Neutrophil (primary cell): Measurements from ENCODE around the gene ZNF611.
"Not testable (repeated sequence)": the region's sequence is repeated elsewhere in the genome, so short reads cannot be mapped to it uniquely, and the experiment has no call there.

ENCODE experiments used
- H3K27ac ChIP-seq: fragments of 200-600 bp; sonication (generic); 2 replicates; pipeline ENCODE4 v1.5.1; 2016; ENCODE audit warnings: mild to moderate bottlenecking, moderate library complexity
- H3K27me3 ChIP-seq: fragments of 200-600 bp; sonication (generic); 2 replicates; pipeline ENCODE4 v1.6.0; 2016; ENCODE audit warnings: mild to moderate bottlenecking
- H3K36me3 ChIP-seq: fragments of 200-600 bp; sonication (generic); 2 replicates; pipeline ENCODE4 v1.5.1; 2017
- H3K4me1 ChIP-seq, 2 experiments: fragments of 200-600 bp in 1 of 2; sonication (generic) in 1 of 2; 1 replicate in 1 of 2; 2 replicates in 1 of 2; pipeline versions ENCODE4 v1.5.1 to v1.6.1; 2013 to 2016; ENCODE audit warnings: low read depth in 1 of 2, low read length in 1 of 2, mild to moderate bottlenecking in 1 of 2, moderate library complexity in 1 of 2; ENCODE audit not compliant: control insufficient read depth in 1 of 2, insufficient read depth in 1 of 2
- H3K4me3 ChIP-seq, 2 experiments: fragments of 200-600 bp in 1 of 2; sonication (generic) in 1 of 2; 1 replicate in 1 of 2; 2 replicates in 1 of 2; pipeline ENCODE4 v1.5.1; 2013 to 2016; ENCODE audit warnings: low read depth in 1 of 2, low read length in 1 of 2, mild to moderate bottlenecking in 1 of 2, moderate library complexity in 1 of 2
- H3K9me3 ChIP-seq: fragments of 200-600 bp; sonication (generic); 2 replicates; pipeline ENCODE4 v1.5.1; 2016
- TF ChIP-seq, protein P1 (sequence below): fragments of 200-600 bp; sonication (generic); IDR thresholded peaks from 2 replicates; pipeline ENCODE4 v1.5.1; 2016; ENCODE audit warnings: antibody characterized with exemption

Gene ZNF611

DNA sequence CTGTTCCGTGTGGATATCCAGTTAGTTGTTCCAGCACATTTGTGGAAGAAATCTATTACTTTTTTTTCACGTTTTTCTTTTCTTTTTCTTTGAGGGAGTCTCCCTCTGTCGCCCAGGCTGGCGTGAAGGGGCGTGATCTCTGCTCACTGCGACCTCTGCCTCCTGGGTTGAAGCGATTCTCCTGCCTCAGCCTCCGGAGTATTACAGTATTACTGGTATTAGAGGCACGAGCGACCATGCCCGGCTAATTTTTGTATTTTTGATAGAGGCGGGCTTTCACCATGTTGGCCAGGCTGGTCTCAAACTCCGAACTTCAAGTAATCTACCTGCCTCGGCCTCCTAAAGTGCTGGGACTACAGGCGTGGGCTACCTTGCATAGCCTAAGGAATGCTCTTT, 43.6 kb downstream of the ZNF611 start:
- Histone ChIP-seq H3K4me3 (peak overlapping the region; percentile 64 to 74), H3K36me3 (no peaks in the 10 kb centered on the region), H3K27ac (peak overlapping the region; percentile 76), H3K27me3 (no peaks in the 10 kb centered on the region), H3K9me3 (no peaks in the 10 kb centered on the region), H3K4me1 (peaks cover 12 to 32% of the 10 kb centered on the region in 2 experiments)
- TF ChIP-seq, protein P1, sequence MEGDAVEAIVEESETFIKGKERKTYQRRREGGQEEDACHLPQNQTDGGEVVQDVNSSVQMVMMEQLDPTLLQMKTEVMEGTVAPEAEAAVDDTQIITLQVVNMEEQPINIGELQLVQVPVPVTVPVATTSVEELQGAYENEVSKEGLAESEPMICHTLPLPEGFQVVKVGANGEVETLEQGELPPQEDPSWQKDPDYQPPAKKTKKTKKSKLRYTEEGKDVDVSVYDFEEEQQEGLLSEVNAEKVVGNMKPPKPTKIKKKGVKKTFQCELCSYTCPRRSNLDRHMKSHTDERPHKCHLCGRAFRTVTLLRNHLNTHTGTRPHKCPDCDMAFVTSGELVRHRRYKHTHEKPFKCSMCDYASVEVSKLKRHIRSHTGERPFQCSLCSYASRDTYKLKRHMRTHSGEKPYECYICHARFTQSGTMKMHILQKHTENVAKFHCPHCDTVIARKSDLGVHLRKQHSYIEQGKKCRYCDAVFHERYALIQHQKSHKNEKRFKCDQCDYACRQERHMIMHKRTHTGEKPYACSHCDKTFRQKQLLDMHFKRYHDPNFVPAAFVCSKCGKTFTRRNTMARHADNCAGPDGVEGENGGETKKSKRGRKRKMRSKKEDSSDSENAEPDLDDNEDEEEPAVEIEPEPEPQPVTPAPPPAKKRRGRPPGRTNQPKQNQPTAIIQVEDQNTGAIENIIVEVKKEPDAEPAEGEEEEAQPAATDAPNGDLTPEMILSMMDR = no peak

DNA sequence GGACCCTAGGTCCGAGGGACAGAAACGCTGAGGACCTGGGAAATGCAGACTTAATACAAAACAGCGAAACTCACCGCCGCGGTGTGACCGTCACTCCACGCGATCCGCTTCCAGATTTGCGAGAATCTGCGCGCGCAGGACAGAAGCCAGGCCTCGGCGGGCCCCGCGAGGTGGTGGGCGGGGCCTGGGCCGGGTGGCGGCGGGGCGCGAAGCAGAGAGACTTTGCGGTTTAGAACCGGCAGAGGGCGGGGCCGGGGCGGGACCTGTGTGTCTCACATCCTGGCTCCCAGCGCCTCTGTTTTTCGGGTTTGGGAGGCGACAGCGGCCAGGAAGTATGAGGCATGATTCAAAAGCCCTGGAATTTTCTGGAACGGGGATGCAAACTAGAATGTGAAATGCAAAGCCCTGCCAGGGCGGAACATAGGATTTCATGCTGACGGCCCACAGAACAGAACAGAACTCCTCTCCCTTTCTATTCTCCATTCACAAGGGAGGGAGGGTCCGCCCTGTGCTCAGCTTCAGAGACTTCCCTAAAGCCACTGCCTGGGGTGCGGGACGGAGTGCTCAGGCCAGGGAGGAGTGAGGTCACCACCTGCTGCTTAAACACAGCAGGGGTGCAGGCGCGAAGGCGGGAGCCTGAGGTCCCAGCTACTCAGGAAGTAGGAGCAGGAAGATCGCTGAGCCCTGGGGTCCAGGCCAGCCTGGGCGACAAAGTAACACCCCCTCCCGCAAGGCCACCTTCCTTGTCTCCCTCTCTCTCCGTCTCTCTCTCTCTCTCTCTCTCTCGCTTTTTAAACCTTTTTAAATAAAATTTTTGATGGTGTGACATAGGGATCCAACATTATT, 44.3 kb downstream of the ZNF611 start:
- TF ChIP-seq, protein P1 = no peak
- H3K27ac ChIP-seq = peak overlapping the region; percentile 76
- no peaks in the 10 kb centered on the region for H3K36me3 ChIP-seq
- peak overlapping the region; percentile 64 to 74 for H3K4me3 ChIP-seq
- no peaks in the 10 kb centered on the region for H3K9me3 ChIP-seq
- no peaks in the 10 kb centered on the region for H3K27me3 ChIP-seq
- peaks cover 12 to 32% of the 10 kb centered on the region in 2 experiments for H3K4me1 ChIP-seq

- Histone ChIP-seq H3K9me3 (no peaks in the 10 kb centered on the region), H3K27me3 (no peaks in the 10 kb centered on the region), H3K27ac (peak overlapping the region; percentile 76), H3K4me3 (peak overlapping the region; percentile 64 to 74), H3K4me1 (peaks cover 12 to 32% of the 10 kb centered on the region in 2 experiments), H3K36me3 (no peaks in the 10 kb centered on the region)
- TF ChIP-seq, protein P1 = no peak
These were observed 44.9 kb downstream of the ZNF611 start for GRCh38 chr19:52689843-52690368.

GRCh38 chr19:52688925-52689796, 45.7 kb downstream of the ZNF611 start:
- not testable (repeated sequence) for H3K36me3 ChIP-seq, H3K27me3 ChIP-seq, H3K9me3 ChIP-seq
- Histone ChIP-seq H3K4me3 (peak overlapping the region; percentile 64 to 74), H3K27ac (peak overlapping the region; percentile 76), H3K4me1 (peaks cover 12 to 32% of the 10 kb centered on the region in 2 experiments)

GRCh38 chr19:52688335-52688734, 46.5 kb downstream of the ZNF611 start:
- TF ChIP-seq, protein P1 = no peak
- Histone ChIP-seq H3K4me3 (no peak overlapping the region), H3K9me3 (no peaks in the 10 kb centered on the region), H3K27me3 (no peaks in the 10 kb centered on the region), H3K27ac (no peak overlapping the region), H3K36me3 (no peaks in the 10 kb centered on the region), H3K4me1 (peaks cover 12 to 32% of the 10 kb centered on the region in 2 experiments)
